Breast epithelium (tissue), 4 donors: ENCODE data around the gene IGFBP3. TPM values are rescaled to one million over a fixed set of nuclear protein-coding genes. Genes with fewer than 3 reads are reported as not detected.

Source experiments
- DNase-seq, 2 donors: peaks; one replicate each; pipeline ENCODE4 v3.0.0-alpha.2; 2019; ENCODE audit warnings: low spot score in 2 of 2
- H3K27ac ChIP-seq, 2 donors: fragments of 200-600 bp; sonication (generic) in 1 of 2; one replicate each; pipeline ENCODE4 v1.5.1; 2016 to 2019; ENCODE audit warnings: mild to moderate bottlenecking in 1 of 2
- H3K27me3 ChIP-seq, 2 donors: fragments of 200-600 bp; sonication (generic) in 1 of 2; one replicate each; pipeline versions ENCODE4 v1.5.1 to v1.6.0; 2017 to 2019; ENCODE audit warnings: control low read depth in 1 of 2, mild to moderate bottlenecking in 1 of 2
- H3K36me3 ChIP-seq: fragments of 200-600 bp; one replicate; pipeline ENCODE4 v1.5.1; 2019
- H3K4me1 ChIP-seq, 2 donors: fragments of 200-600 bp; sonication (generic); one replicate each; pipeline ENCODE4 v1.5.1; 2016 to 2019; ENCODE audit warnings: control low read depth in 1 of 2
- H3K4me3 ChIP-seq, 3 donors: fragments of 200-600 bp; sonication (generic); 1 replicate in 2 of 3; 2 replicates in 1 of 3; pipeline ENCODE4 v1.5.1; 2016 to 2019; ENCODE audit warnings: mild to moderate bottlenecking in 3 of 3, moderate library complexity in 2 of 3
- H3K9me3 ChIP-seq, 2 donors: fragments of 200-600 bp; sonication (generic) in 1 of 2; one replicate each; pipeline ENCODE4 v1.5.1; 2016 to 2019; ENCODE audit warnings: control low read depth in 1 of 2
- POLR2A ChIP-seq: fragments of 450-650 bp; IDR thresholded peaks from one replicate; pipeline ENCODE4 v1.6.1; 2016; ENCODE audit warnings: antibody characterized with exemption, mild to moderate bottlenecking, moderate library complexity
- POLR2AphosphoS5 ChIP-seq, 3 donors: sonication (generic); formaldehyde crosslinking; IDR thresholded peaks; one replicate each; pipeline ENCODE4 v1.6.1; 2017; ENCODE audit warnings: antibody characterized with exemption in 3 of 3
- intact Hi-C: fragments of 100-400 bp; cut with DNase I; formaldehyde crosslinking; loops from one replicate; pipeline ENCODE4 v1.15.1; 2023; ENCODE audit warnings: low total_unique reads
- total RNA-seq, 3 donors: library from RNA; depleted of rRNA; stranded (reverse); fragments of >200 nt; gene quantifications; one replicate each; pipeline ENCODE4 v1.1.0, GENCODE V29; 2016
- TF ChIP-seq, protein P1 (sequence below), 3 donors: fragments of 450-650 bp; IDR thresholded peaks; one replicate each; pipeline ENCODE4 v1.5.1; 2016 to 2017; ENCODE audit warnings: antibody characterized with exemption in 3 of 3, mild to moderate bottlenecking in 3 of 3, moderate library complexity in 3 of 3

The IGFBP3 gene
- total RNA-seq, 3 donors from 2014 or later: 159 to 708 (median 163) TPM

DNA sequence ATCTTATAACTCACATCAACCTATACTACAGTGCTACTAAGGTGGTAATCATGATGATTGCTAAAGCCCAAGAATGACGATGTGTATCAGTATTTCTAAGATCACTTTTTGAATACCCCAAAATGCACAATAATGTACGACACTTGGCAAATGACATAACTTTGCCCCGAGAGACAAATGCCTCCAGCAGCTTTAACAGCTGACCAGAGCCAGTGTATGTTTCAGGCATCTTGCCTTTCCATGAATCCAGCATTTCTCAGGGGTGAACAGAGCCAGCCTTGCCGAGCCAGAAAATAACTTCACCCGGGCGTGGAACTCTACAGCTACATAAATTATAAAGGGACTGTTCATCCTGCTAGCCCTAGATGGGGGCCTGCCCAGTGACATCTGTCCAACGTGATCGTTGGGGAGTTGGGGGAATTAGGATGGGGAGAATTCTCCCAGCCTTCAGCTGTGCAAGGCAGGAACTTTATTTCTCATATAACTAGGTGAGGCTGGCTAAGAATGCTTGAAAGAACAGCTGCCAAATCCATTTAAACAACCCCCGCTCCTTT, 1.8 kb downstream of the IGFBP3 start:
- Histone ChIP-seq H3K27me3 (no peaks in the 10 kb centered on the region), H3K36me3 (no peaks in the 10 kb centered on the region), H3K9me3 (no peaks in the 10 kb centered on the region), H3K27ac (no peak overlapping the region), H3K4me3 (peak overlapping the region; percentile 61 to 72 (median 62)), H3K4me1 (peaks cover 0 to 7% of the 10 kb centered on the region in 2 donors)
- TF ChIP-seq, protein P1, sequence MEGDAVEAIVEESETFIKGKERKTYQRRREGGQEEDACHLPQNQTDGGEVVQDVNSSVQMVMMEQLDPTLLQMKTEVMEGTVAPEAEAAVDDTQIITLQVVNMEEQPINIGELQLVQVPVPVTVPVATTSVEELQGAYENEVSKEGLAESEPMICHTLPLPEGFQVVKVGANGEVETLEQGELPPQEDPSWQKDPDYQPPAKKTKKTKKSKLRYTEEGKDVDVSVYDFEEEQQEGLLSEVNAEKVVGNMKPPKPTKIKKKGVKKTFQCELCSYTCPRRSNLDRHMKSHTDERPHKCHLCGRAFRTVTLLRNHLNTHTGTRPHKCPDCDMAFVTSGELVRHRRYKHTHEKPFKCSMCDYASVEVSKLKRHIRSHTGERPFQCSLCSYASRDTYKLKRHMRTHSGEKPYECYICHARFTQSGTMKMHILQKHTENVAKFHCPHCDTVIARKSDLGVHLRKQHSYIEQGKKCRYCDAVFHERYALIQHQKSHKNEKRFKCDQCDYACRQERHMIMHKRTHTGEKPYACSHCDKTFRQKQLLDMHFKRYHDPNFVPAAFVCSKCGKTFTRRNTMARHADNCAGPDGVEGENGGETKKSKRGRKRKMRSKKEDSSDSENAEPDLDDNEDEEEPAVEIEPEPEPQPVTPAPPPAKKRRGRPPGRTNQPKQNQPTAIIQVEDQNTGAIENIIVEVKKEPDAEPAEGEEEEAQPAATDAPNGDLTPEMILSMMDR (IDR thresholded peaks at IDR 0.05): no peak
- no peak for TF ChIP-seq POLR2A
- no peak for TF ChIP-seq POLR2AphosphoS5 (IDR thresholded peaks at IDR 0.05)
- intact Hi-C loops: no loop called here
- DNase-seq: no peak

DNA sequence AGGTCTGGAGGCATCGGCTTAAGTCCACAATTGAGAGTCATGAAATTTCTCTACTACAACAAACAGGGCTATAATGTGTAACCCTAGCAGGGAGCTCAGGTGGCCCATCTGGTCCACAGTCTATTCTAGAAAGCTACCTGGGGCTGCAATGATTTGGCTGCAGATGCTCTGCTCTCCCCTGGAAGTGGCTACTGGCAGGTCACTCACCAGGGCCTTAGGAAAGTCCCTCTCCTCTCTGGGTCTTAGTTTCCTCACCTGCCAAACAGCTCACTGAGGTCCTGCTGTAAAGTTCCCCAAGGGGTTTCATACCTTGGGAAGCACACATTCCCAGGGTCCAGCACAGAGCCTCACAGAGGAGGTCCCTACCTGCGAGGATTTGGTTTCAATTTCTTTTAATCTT, 2.5 kb downstream of the IGFBP3 start:
- no peak for TF ChIP-seq POLR2A
- TF ChIP-seq POLR2AphosphoS5 (IDR thresholded peaks at IDR 0.05): no peak
- TF ChIP-seq, protein P1 (IDR thresholded peaks at IDR 0.05): no peak
- H3K9me3 ChIP-seq: no peaks in the 10 kb centered on the region
- peaks cover 0 to 7% of the 10 kb centered on the region in 2 donors for H3K4me1 ChIP-seq
- intact Hi-C loops: no loop called here
- DNase-seq: no peak
- no peaks in the 10 kb centered on the region for H3K27me3 ChIP-seq
- no peak overlapping the region for H3K27ac ChIP-seq
- no peaks in the 10 kb centered on the region for H3K36me3 ChIP-seq
- H3K4me3 ChIP-seq: peak overlapping the region; percentile 0 to 62 (median 17)

DNA sequence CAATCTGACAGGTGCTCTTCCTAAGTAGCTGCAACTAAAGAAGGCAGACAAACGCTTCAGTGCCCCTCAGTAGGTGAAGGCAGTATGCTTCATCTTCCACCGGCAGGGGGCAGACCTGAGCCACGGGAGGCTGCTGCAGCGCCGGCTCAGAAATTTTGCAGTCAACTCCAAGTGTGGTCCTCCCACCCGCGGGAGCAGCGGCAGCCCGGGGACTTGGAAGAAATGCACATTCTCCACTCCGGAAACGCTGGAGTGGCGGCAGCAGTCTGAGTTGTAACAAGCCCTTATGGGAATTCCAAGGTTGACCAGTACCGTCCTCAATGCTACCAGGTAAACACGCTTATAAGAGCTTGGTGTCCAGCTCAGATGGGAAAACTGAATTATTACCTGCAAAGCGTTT, 3.4 kb downstream of the IGFBP3 start:
- H3K27me3 ChIP-seq: no peaks in the 10 kb centered on the region
- H3K4me3 ChIP-seq: peak overlapping the region; percentile 17 to 62 (median 37)
- H3K27ac ChIP-seq: no peak overlapping the region
- intact Hi-C loops: no loop called here
- H3K36me3 ChIP-seq: no peaks in the 10 kb centered on the region
- TF ChIP-seq, protein P1 (IDR thresholded peaks at IDR 0.05): peak; percentile 78 to 90 (median 86)
- TF ChIP-seq POLR2AphosphoS5 (IDR thresholded peaks at IDR 0.05): no peak
- H3K4me1 ChIP-seq: peaks cover 0 to 7% of the 10 kb centered on the region in 2 donors
- no peaks in the 10 kb centered on the region for H3K9me3 ChIP-seq
- DNase-seq: peak; percentile 46 to 81

DNA sequence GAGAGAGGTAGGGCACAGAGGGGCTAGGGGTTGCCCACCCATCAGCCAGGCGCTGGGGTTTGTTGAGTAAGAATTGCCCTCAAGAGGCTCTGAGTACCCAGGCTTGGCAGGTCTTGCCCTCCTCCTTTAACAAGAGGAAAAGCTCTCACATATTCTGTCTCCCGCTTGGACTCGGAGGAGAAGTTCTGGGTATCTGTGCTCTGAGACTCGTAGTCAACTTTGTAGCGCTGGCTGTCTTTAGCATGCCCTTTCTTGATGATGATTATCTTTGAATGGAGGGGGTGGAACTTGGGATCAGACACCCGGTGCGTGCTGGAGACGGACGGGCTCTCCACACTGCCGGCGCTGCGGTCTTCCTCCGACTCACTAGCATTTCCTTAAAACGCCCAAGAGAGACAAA, 4.0 kb downstream of the IGFBP3 start:
- Histone ChIP-seq H3K4me3 (no peak overlapping the region), H3K36me3 (no peaks in the 10 kb centered on the region), H3K9me3 (no peaks in the 10 kb centered on the region), H3K27ac (no peak overlapping the region), H3K4me1 (peaks cover 0 to 7% of the 10 kb centered on the region in 2 donors), H3K27me3 (no peaks in the 10 kb centered on the region)
- intact Hi-C loops: no loop called here
- TF ChIP-seq, protein P1 (IDR thresholded peaks at IDR 0.05): no peak
- no peak for TF ChIP-seq POLR2AphosphoS5 (IDR thresholded peaks at IDR 0.05)
- TF ChIP-seq POLR2A: no peak
- no peak for DNase-seq

DNA sequence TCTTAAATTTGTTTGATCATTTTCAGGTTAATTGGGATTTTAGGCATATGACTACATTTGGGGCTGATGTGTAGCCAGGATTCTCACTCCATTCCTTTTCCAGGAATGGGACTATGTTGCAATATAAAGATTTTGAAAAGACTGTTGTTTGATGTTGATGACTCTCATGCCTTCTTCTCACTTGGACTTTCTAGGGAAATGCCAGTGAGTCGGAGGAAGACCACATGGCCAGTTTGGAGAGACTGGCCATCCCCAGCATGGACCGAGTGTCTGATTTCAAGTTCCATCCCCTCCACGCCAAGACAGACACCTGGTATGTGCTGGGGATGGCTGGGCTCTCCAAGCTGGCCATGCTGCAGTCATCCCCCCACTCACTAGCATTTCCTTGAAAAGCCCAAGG, 5.5 kb downstream of the IGFBP3 start:
- H3K9me3 ChIP-seq: no peaks in the 10 kb centered on the region
- no peak for DNase-seq
- H3K27ac ChIP-seq: no peak overlapping the region
- H3K36me3 ChIP-seq: no peaks in the 10 kb centered on the region
- peaks cover 0 to 7% of the 10 kb centered on the region in 2 donors for H3K4me1 ChIP-seq
- no peak for TF ChIP-seq POLR2AphosphoS5 (IDR thresholded peaks at IDR 0.05)
- TF ChIP-seq POLR2A: no peak
- TF ChIP-seq, protein P1 (IDR thresholded peaks at IDR 0.05): no peak
- H3K4me3 ChIP-seq: no peak overlapping the region
- no peaks in the 10 kb centered on the region for H3K27me3 ChIP-seq
- intact Hi-C loops: no loop called here
